Measurements from ENCODE around the gene ATP10B. TPM values are rescaled to one million over a fixed set of nuclear protein-coding genes. Genes with fewer than 3 reads are reported as not detected.

Gene ATP10B
- total and polyA plus RNA-seq, 2 of the 8 experiments (the other 6 are each of a cell fraction or from before 2014, with no cell fraction given), result 0.06 to 0.11 TPM

GRCh38 chr5:160619381-160619780 is 232.6 kb downstream of the ATP10B start:
- DNase-seq (ENCODE audit: low read depth in 1 of 2, low spot score in 2 of 2), result no peak
- Histone ChIP-seq H3K4me2 (ENCODE audit: insufficient read depth in 1 of 2, low read depth in 2 of 2, low read length in 2 of 2) (no peak overlapping the region), H2AK5ac (ENCODE audit: low read depth, low read length) (no peak overlapping the region), H3K18ac (ENCODE audit: extremely low read depth, low read length) (no peak overlapping the region), H3K79me1 (ENCODE audit: low read depth, low read length) (no peaks in the 10 kb centered on the region), H3K4me1 (replicated peaks in 1 of 4; ENCODE audit: control insufficient read depth in 3 of 4, insufficient read depth in 4 of 4, low read length in 3 of 4) (no peaks in the 10 kb centered on the region), H3K9me3 (ENCODE audit: insufficient read depth in 2 of 2, low read depth in 1 of 2, low read length in 1 of 2) (no peaks in the 10 kb centered on the region), H3K4me3 (ENCODE audit: extremely low read depth in 1 of 4, insufficient read depth in 2 of 4, low read depth in 3 of 4, low read length in 4 of 4) (no peak overlapping the region), H3K27ac (ENCODE audit: low read depth, low read length) (no peak overlapping the region), H4K5ac (ENCODE audit: insufficient read length, low read depth, low read length) (no peak overlapping the region), H3K79me2 (ENCODE audit: control insufficient read depth in 1 of 2, insufficient read depth in 2 of 2, low read length in 2 of 2) (no peaks in the 10 kb centered on the region), H4K8ac (ENCODE audit: extremely low read depth, insufficient read depth, low read length) (no peak overlapping the region), H3K14ac (ENCODE audit: insufficient read length) (no peak overlapping the region), H3K36me3 (ENCODE audit: control insufficient read depth in 2 of 4, insufficient read depth in 4 of 4, low read length in 3 of 4) (no peaks in the 10 kb centered on the region), H2AFZ (ENCODE audit: low read length) (no peak overlapping the region), H3K23ac (ENCODE audit: insufficient read length) (no peak overlapping the region), H2BK5ac (ENCODE audit: low read depth, low read length) (no peak overlapping the region), H2BK15ac (ENCODE audit: low read length) (no peak overlapping the region), H3K23me2 (ENCODE audit: low read depth, low read length) (no peaks in the 10 kb centered on the region), H4K91ac (replicated peaks; ENCODE audit: insufficient read length, low read length) (no peak overlapping the region), H3K56ac (replicated peaks; ENCODE audit: insufficient read length, low read depth, low read length) (no peak overlapping the region), H3K4ac (replicated peaks; ENCODE audit: insufficient read length, low read depth, low read length) (no peak overlapping the region), H3K9ac (replicated peaks in 1 of 4; ENCODE audit: extremely low read depth in 1 of 4, low read depth in 3 of 4, low read length in 3 of 4) (no peak overlapping the region), H4K20me1 (replicated peaks in 1 of 2; ENCODE audit: control insufficient read depth in 1 of 2, insufficient read depth in 2 of 2, low read length in 2 of 2) (no peaks in the 10 kb centered on the region), H2BK120ac (replicated peaks; ENCODE audit: low read depth, low read length) (no peak overlapping the region), H2BK20ac (ENCODE audit: low read length) (no peak overlapping the region), H3K27me3 (replicated peaks in 1 of 4; ENCODE audit: control insufficient read depth in 3 of 4, extremely low read depth in 1 of 4, insufficient read depth in 3 of 4, low read length in 3 of 4) (no peaks in the 10 kb centered on the region), H2BK12ac (ENCODE audit: low read depth, low read length) (no peak overlapping the region)
- CTCF ChIA-PET (ENCODE audit: partially characterized antibody), result interaction anchor here (0.6 to 0.9 kb wide), 4 partner anchors 27 to 204 kb away, joined by 3 read pairs; no protein-coding TSS in a partner anchor
- TF ChIP-seq TAF1 (IDR thresholded peaks at IDR 0.05; ENCODE audit: low read depth, low read length) (no peak), CHD2 (IDR thresholded peaks at IDR 0.05; ENCODE audit: low read length) (no peak), ZNF274 (IDR thresholded peaks at IDR 0.05; ENCODE audit: borderline replicate concordance, extremely low read depth, low read length) (no peak), PHF8 (conservative IDR thresholded peaks at IDR 0.05; ENCODE audit: low read depth, low read length) (no peak), SUZ12 (IDR thresholded peaks at IDR 0.05; ENCODE audit: low read length) (no peak), RAD21 (IDR thresholded peaks at IDR 0.05 in 1 of 2, conservative IDR thresholded peaks at IDR 0.05 in 1 of 2; ENCODE audit: low read depth in 2 of 2, low read length in 2 of 2) (no peak), EZH2 (IDR thresholded peaks at IDR 0.05; ENCODE audit: low read depth, low read length, severe bottlenecking) (no peak)
- POLR2A ChIA-PET (ENCODE audit: partially characterized antibody), result no interaction called here
- FAIRE-seq, result no peak
- WGBS, 2 experiments (ENCODE audit: extremely low coverage in 1 of 2, insufficient coverage in 1 of 2, insufficient read length in 1 of 2, insufficient replicate concordance in 2 of 2, low coverage in 1 of 2, low lambda C conversion rate in 2 of 2, missing lambda C conversion rate in 1 of 2), result 83% methylated on average over 3 of the region's 3 CpGs; no CpG with 5 or more reads in 1 of the 2 experiments

Data from H1 (cell line).